ENCODE results near the gene REG4.

REG4 gene

GRCh38 chr1:119774746-119775490 lies 36.3 kb downstream of the REG4 start:
- H3K27ac ChIP-seq (ENCODE audit: extremely low read depth, low read depth, low read length) = no peak overlapping the region

GRCh38 chr1:119773711-119774241 lies 37.5 kb downstream of the REG4 start:
- Histone ChIP-seq H3K36me3 (ENCODE audit: control insufficient read depth in 2 of 2, insufficient read depth in 1 of 2, low read length in 2 of 2) (no peaks in the 10 kb centered on the region), H3K27ac (ENCODE audit: extremely low read depth, low read depth, low read length) (no peak overlapping the region), H3K9me3 (ENCODE audit: control insufficient read depth, insufficient read depth, low read depth, low read length) (no peaks in the 10 kb centered on the region), H3K4me3 (ENCODE audit: low read depth, low read length) (no peak overlapping the region), H3K4me1 (ENCODE audit: control insufficient read depth, insufficient read depth, low read length) (peaks cover 7% of the 10 kb centered on the region; the same call in 1 of the 2 replicates)
- POLR2A ChIA-PET = no interaction called here
- CTCF ChIA-PET = interaction anchor here (0.7 kb wide), 1 partner anchor 35 kb away, joined by 5 read pairs; no protein-coding TSS in a partner anchor
- 0 out of 2 replicates have a peak, but pooled peaks have one; percentile 23 for TF ChIP-seq ZBTB44 (tag by site-specific recombination; IDR thresholded peaks at IDR 0.05)
- no peak for TF ChIP-seq GLI4 (tag by site-specific recombination; IDR thresholded peaks at IDR 0.05)
- peak; percentile 34; the same call in 1 of the 2 replicates for TF ChIP-seq PRDM10 (tag by site-specific recombination; IDR thresholded peaks at IDR 0.05)
- TF ChIP-seq MZF1 (tag by site-specific recombination; IDR thresholded peaks at IDR 0.05; ENCODE audit: borderline replicate concordance) = peak; percentile 99; the same call in 1 of the 2 replicates
- TF ChIP-seq ZBTB21 (tag by site-specific recombination; IDR thresholded peaks at IDR 0.05) = no peak
- no peak for TF ChIP-seq ZNF138 (tag by site-specific recombination; IDR thresholded peaks at IDR 0.05; ENCODE audit: borderline replicate concordance)

More at GRCh38 chr1:119774746-119775490, 36.3 kb downstream of the REG4 start:
- Histone ChIP-seq H3K9me3 (ENCODE audit: control insufficient read depth, insufficient read depth, low read depth, low read length) (no peaks in the 10 kb centered on the region), H3K4me3 (ENCODE audit: low read depth, low read length) (no peak overlapping the region), H3K36me3 (ENCODE audit: control insufficient read depth in 2 of 2, insufficient read depth in 1 of 2, low read length in 2 of 2) (no peaks in the 10 kb centered on the region), H3K4me1 (ENCODE audit: control insufficient read depth, insufficient read depth, low read length) (peaks cover 7% of the 10 kb centered on the region; the same call in 1 of the 2 replicates)
- POLR2A ChIA-PET = no interaction called here
- TF ChIP-seq OSR2 (tag by site-specific recombination; IDR thresholded peaks at IDR 0.05) (no peak), ZNF654 (tag by site-specific recombination; IDR thresholded peaks at IDR 0.05; ENCODE audit: low read depth) (no peak), ZNF571 (tag by site-specific recombination; IDR thresholded peaks at IDR 0.05) (no peak), TSHZ1 (tag by site-specific recombination; IDR thresholded peaks at IDR 0.05; ENCODE audit: borderline replicate concordance) (no peak), ZFP69B (tag by site-specific recombination; IDR thresholded peaks at IDR 0.05) (no peak), MZF1 (tag by site-specific recombination; IDR thresholded peaks at IDR 0.05; ENCODE audit: borderline replicate concordance) (no peak), GLI2 (tag by site-specific recombination; IDR thresholded peaks at IDR 0.05; ENCODE audit: borderline replicate concordance, low read depth) (no peak), ZFHX2 (tag by site-specific recombination; conservative IDR thresholded peaks at IDR 0.05) (peak; percentile 24; the same call in 1 of the 2 replicates), ZSCAN18 (tag by site-specific recombination; IDR thresholded peaks at IDR 0.05) (no peak), ZNF449 (tag by site-specific recombination; IDR thresholded peaks at IDR 0.05) (0 out of 2 replicates have a peak, but pooled peaks have one; percentile 44), ZNF48 (tag by site-specific recombination; IDR thresholded peaks at IDR 0.05) (no peak), ZNF791 (tag by site-specific recombination; IDR thresholded peaks at IDR 0.05) (no peak), EGR2 (tag by site-specific recombination; IDR thresholded peaks at IDR 0.05; ENCODE audit: low read depth) (peak; percentile 29; the same call in 1 of the 2 replicates)
- CTCF ChIA-PET = interaction anchor here (0.7 kb wide), 1 partner anchor 1703 kb away, joined by 5 read pairs; no protein-coding TSS in a partner anchor

Data from HEK293 (cell line).